HepG2 (cell line): ENCODE data around the gene SCYGR4.

Source experiments
- CENPX ChIP-seq: sonication (generic); formaldehyde crosslinking; IDR thresholded peaks from 2 replicates; pipeline ENCODE4 v1.9.0; 2021; ENCODE audit warnings: mild to moderate bottlenecking, missing genetic modification reagents, moderate library complexity
- ZBTB1 ChIP-seq: sonication (generic); formaldehyde crosslinking; IDR thresholded peaks from 2 replicates; pipeline ENCODE4 v1.4.0; 2020; ENCODE audit warnings: missing genetic modification reagents, borderline replicate concordance

DNA sequence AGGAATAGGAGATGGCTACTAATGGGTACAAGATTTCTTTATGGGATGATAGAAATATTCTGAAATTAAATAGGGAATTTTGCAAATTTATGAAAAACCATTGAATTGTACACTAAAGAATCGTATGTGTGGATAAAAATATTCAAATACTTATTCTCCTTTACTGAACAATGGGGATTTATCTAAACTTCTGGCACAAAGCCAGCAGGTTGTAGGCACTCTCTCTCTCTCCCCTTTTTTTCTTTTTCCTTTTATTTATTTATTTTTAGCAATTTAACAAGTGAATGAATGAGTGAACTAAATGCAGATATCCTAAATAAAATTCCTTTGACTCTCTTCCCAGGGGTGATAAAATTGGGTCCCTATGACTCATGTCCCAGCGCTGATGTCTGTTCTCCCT is 40.5 kb upstream of the SCYGR4 start:
- no peak for TF ChIP-seq ZBTB1 (CRISPR knock-in tag)
- no peak for TF ChIP-seq CENPX (CRISPR knock-in tag)
